ENCODE measurements around the gene IFT122. TPM values are rescaled to one million over a fixed set of nuclear protein-coding genes. Genes with fewer than 3 reads are reported as not detected.

Gene IFT122
- total and polyA plus RNA-seq, 12 donors = 9.7 to 29.1 (median 16.8) TPM

GRCh38 chr3:129432671-129433070, 7.4 kb upstream of the IFT122 start:
- no peaks in the 10 kb centered on the region for H3K9me3 ChIP-seq
- H3K4me3 ChIP-seq = no peak overlapping the region
- H3K4me1 ChIP-seq = peaks cover 2 to 45% (median 28%) of the 10 kb centered on the region in 9 donors
- ATAC-seq (no peak), DNase-seq (no peak)
- H3K36me3 ChIP-seq = peaks cover 0 to 82% (median 36%) of the 10 kb centered on the region in 9 donors
- H3K27ac ChIP-seq = no peak overlapping the region
- no peak for TF ChIP-seq CTCF (IDR thresholded peaks at IDR 0.05)
- no peaks in the 10 kb centered on the region for H3K27me3 ChIP-seq
- intact Hi-C loops (cut with DNase I) = no loop called here

GRCh38 chr3:129433565-129433964, 6.5 kb upstream of the IFT122 start:
- intact Hi-C loops (cut with DNase I) = no loop called here
- WGBS, 2 donors = 91 to 96% methylated on average over 5 of the region's 5 CpGs
- H3K27ac ChIP-seq = no peak overlapping the region
- H3K4me3 ChIP-seq = no peak overlapping the region
- peaks cover 0 to 88% (median 36%) of the 10 kb centered on the region in 9 donors for H3K36me3 ChIP-seq
- no peak for ATAC-seq
- no peak for DNase-seq
- H3K9me3 ChIP-seq = no peaks in the 10 kb centered on the region
- no peak for TF ChIP-seq CTCF (IDR thresholded peaks at IDR 0.05)
- H3K27me3 ChIP-seq = no peaks in the 10 kb centered on the region
- peaks cover 2 to 47% (median 28%) of the 10 kb centered on the region in 9 donors for H3K4me1 ChIP-seq

- no peak for TF ChIP-seq CTCF (IDR thresholded peaks at IDR 0.05)
- intact Hi-C loops (cut with DNase I) = no loop called here
These were observed 5.9 kb upstream of the IFT122 start for GRCh38 chr3:129434140-129434539.

GRCh38 chr3:129435367-129435766, 4.7 kb upstream of the IFT122 start:
- no peak overlapping the region for H3K4me3 ChIP-seq
- intact Hi-C loops (cut with DNase I) = loop anchor here in 1 of 10 donors (5.0 kb wide), 1 partner anchor 38 kb away; no protein-coding TSS in a partner anchor
- peaks cover 0 to 82% (median 36%) of the 10 kb centered on the region in 9 donors for H3K36me3 ChIP-seq
- H3K4me1 ChIP-seq = peaks cover 2 to 54% (median 30%) of the 10 kb centered on the region in 9 donors
- DNase-seq (no peak), ATAC-seq (no peak)
- WGBS, 2 donors = 74 to 94% methylated on average over 1 of the region's 1 CpG
- no peaks in the 10 kb centered on the region for H3K9me3 ChIP-seq
- H3K27ac ChIP-seq = no peak overlapping the region
- H3K27me3 ChIP-seq = no peaks in the 10 kb centered on the region
- TF ChIP-seq CTCF (IDR thresholded peaks at IDR 0.05) = no peak

More at GRCh38 chr3:129434140-129434539, 5.9 kb upstream of the IFT122 start:
- peaks cover 0 to 88% (median 36%) of the 10 kb centered on the region in 9 donors for H3K36me3 ChIP-seq
- H3K4me3 ChIP-seq = no peak overlapping the region
- H3K27ac ChIP-seq = no peak overlapping the region
- no peak for ATAC-seq
- H3K4me1 ChIP-seq = peaks cover 2 to 51% (median 29%) of the 10 kb centered on the region in 9 donors
- 99 to 100% methylated on average over 1 of the region's 1 CpG for WGBS, 2 donors
- H3K9me3 ChIP-seq = no peaks in the 10 kb centered on the region
- no peaks in the 10 kb centered on the region for H3K27me3 ChIP-seq
- DNase-seq = no peak

Data from heart right ventricle (tissue), 16 donors.